ENCODE data around the gene THOP1.

DNA sequence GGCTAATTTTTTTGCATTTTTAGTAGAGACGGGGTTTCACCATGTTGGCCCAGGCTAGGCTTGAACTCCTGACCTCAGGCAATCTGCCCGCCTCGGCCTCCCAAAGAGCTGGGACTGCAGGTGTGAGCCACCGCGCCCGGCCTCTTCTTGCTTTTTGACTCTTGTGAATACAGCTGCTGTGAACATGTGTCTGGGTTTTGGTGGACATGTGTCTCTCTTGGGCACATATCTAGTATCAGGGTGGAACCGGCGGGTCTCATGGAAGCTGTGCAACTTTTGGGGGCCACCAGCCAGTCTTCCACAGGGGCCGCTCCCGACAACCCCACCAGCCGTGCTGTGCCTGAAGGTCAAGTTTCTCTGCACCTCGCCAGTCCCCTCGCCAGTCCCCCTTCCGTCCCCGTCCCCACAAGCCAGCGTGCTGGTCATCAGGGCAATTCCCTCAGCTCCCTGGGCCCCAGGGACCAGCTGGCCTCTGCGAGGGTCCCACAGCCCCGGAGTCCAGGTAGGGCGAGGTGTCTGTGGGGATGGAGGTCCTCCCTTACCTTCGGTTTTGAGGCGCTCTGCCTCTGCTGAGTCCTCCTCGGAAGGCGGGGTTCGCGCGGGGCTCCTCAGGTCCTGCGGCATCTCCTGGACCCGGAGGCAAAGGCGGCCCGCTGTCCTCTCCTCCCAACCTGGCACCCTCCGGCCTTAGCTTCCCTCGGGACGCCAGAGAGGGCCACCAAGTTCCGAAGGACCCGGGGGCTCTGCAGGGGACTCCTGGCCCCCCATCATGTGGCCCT, 18.5 kb upstream of the THOP1 start:
- TF ChIP-seq, protein P1, sequence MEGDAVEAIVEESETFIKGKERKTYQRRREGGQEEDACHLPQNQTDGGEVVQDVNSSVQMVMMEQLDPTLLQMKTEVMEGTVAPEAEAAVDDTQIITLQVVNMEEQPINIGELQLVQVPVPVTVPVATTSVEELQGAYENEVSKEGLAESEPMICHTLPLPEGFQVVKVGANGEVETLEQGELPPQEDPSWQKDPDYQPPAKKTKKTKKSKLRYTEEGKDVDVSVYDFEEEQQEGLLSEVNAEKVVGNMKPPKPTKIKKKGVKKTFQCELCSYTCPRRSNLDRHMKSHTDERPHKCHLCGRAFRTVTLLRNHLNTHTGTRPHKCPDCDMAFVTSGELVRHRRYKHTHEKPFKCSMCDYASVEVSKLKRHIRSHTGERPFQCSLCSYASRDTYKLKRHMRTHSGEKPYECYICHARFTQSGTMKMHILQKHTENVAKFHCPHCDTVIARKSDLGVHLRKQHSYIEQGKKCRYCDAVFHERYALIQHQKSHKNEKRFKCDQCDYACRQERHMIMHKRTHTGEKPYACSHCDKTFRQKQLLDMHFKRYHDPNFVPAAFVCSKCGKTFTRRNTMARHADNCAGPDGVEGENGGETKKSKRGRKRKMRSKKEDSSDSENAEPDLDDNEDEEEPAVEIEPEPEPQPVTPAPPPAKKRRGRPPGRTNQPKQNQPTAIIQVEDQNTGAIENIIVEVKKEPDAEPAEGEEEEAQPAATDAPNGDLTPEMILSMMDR (IDR thresholded peaks at IDR 0.05) = no peak
- no peak for TF ChIP-seq POLR2A (IDR thresholded peaks at IDR 0.05)
- TF ChIP-seq EP300 (IDR thresholded peaks at IDR 0.05) = no peak
- no peak for TF ChIP-seq POLR2AphosphoS5 (IDR thresholded peaks at IDR 0.05)
